Keratinocyte (primary cell): Measurements from ENCODE around the gene BATF3. TPM values are rescaled to one million over a fixed set of nuclear protein-coding genes. Genes with fewer than 3 reads are reported as not detected.

Experiments
- DNase-seq: peaks from one replicate; pipeline ENCODE4 v3.0.0-alpha.2; 2011; ENCODE audit warnings: low read depth, missing footprints, low spot score
- FAIRE-seq: peaks from 2 replicates; lab custom pipeline; 2011; peaks lifted over from hg19 to GRCh38; lab: Jason Lieb, UNC
- H2AFZ ChIP-seq: 2 replicates; pipeline ENCODE4 v1.6.0; 2012; ENCODE audit warnings: low read length, control low read depth, inconsistent platforms; ENCODE audit not compliant: control insufficient read depth
- H3K27ac ChIP-seq: 2 replicates; pipeline ENCODE4 v1.5.1; 2011; ENCODE audit warnings: low read length; ENCODE audit not compliant: control insufficient read depth, insufficient read depth
- H3K27me3 ChIP-seq: 3 replicates; pipeline ENCODE4 v1.6.0; 2011; ENCODE audit warnings: low read length; ENCODE audit not compliant: control insufficient read depth, insufficient read depth; ENCODE audit errors: extremely low read depth
- H3K36me3 ChIP-seq, 2 experiments: 2 replicates in 1 of 2; 3 replicates in 1 of 2; pipeline ENCODE4 v1.5.1; 2011; ENCODE audit warnings: low read length in 2 of 2, mild to moderate bottlenecking in 1 of 2; ENCODE audit not compliant: control insufficient read depth in 2 of 2, insufficient read depth in 2 of 2; ENCODE audit errors: extremely low read depth in 1 of 2
- H3K4me1 ChIP-seq: 3 replicates; pipeline ENCODE4 v1.5.1; 2011; ENCODE audit warnings: low read length; ENCODE audit not compliant: control insufficient read depth, insufficient read depth; ENCODE audit errors: extremely low read depth
- H3K4me2 ChIP-seq: 3 replicates; pipeline ENCODE4 v1.6.0; 2011; ENCODE audit warnings: low read depth, low read length; ENCODE audit not compliant: control insufficient read depth, insufficient read depth; ENCODE audit errors: extremely low read depth
- H3K4me3 ChIP-seq, 3 experiments: fragments of 200-600 bp in 1 of 3; sonication (generic) in 1 of 3; 2 replicates in 2 of 3; 3 replicates in 1 of 3; pipeline ENCODE4 v1.5.1; 2011 to 2016; ENCODE audit warnings: low read length in 3 of 3, mild to moderate bottlenecking in 3 of 3, control low read depth in 2 of 3, inconsistent platforms in 1 of 3, low read depth in 1 of 3, mixed read lengths in 1 of 3, mixed run types in 1 of 3, moderate library complexity in 1 of 3; ENCODE audit not compliant: control insufficient read depth in 2 of 3, insufficient read depth in 2 of 3; ENCODE audit errors: extremely low read depth in 1 of 3
- H3K79me2 ChIP-seq: 2 replicates; pipeline ENCODE4 v1.6.0; 2012; ENCODE audit warnings: low read length; ENCODE audit not compliant: control insufficient read depth, insufficient read depth
- H3K9ac ChIP-seq: 3 replicates; pipeline ENCODE4 v1.6.0; 2011; ENCODE audit warnings: low read length; ENCODE audit not compliant: control insufficient read depth, insufficient read depth; ENCODE audit errors: extremely low read depth
- H3K9me1 ChIP-seq: 3 replicates; pipeline ENCODE4 v1.6.0; 2011; ENCODE audit warnings: low read length; ENCODE audit not compliant: control insufficient read depth, insufficient read depth; ENCODE audit errors: extremely low read depth
- H3K9me3 ChIP-seq: 2 replicates; pipeline ENCODE4 v1.5.1; 2012; ENCODE audit warnings: low read depth, low read length; ENCODE audit not compliant: control insufficient read depth
- H4K20me1 ChIP-seq: 3 replicates; pipeline ENCODE4 v1.6.0; 2011; ENCODE audit warnings: low read length; ENCODE audit not compliant: control insufficient read depth, insufficient read depth; ENCODE audit errors: extremely low read depth
- CTCF ChIP-seq, 3 experiments: IDR thresholded peaks in 1 of 3; conservative IDR thresholded peaks in 1 of 3; optimal IDR thresholded peaks in 1 of 3; 2 replicates in 2 of 3; 3 replicates in 1 of 3; pipeline versions ENCODE3 to v1.5.1; 2011; ENCODE audit warnings: low read length in 3 of 3, mild to moderate bottlenecking in 3 of 3, moderate library complexity in 2 of 3, control low read depth in 1 of 3, inconsistent platforms in 1 of 3; ENCODE audit not compliant: insufficient read depth in 2 of 3; ENCODE audit errors: extremely low read depth in 1 of 3
- EZH2 ChIP-seq: IDR thresholded peaks from one replicate; pipeline ENCODE4 v1.6.1; 2012; ENCODE audit warnings: inconsistent platforms, mild to moderate bottlenecking, low read length, moderate library complexity
- dilution Hi-C: fragments of 300-500 bp; cut with MboI; formaldehyde crosslinking; loops from one replicate; pipeline ENCODE4 v1.7.0; 2020; ENCODE audit warnings: low sequenced_read_pairs; ENCODE audit not compliant: extremely low pct_ligation_motif_present
- polyA minus RNA-seq, 3 experiments: library from RNA; depleted of rRNA, polyadenylated mRNA; stranded (reverse); fragments of >200 nt; gene quantifications; 1 replicate in 1 of 3; 2 replicates in 1 of 3; 3 replicates in 1 of 3; pipeline ENCODE4 v1.2.3, GENCODE V29; 2011
- polyA plus RNA-seq, 5 experiments: library from polyadenylated mRNA; depleted of rRNA in 3 of 5; stranded (reverse) in 3 of 5; stranded (forward) in 1 of 5; unstranded in 1 of 5; fragments of >200 nt; gene quantifications; 1 replicate in 1 of 5; 2 replicates in 3 of 5; 3 replicates in 1 of 5; pipeline versions ENCODE4 v1.2.1 to v1.2.3, GENCODE V29; 2011 to 2012; ENCODE audit warnings: missing spikeins in 2 of 5, low read depth in 1 of 5, low replicate concordance in 1 of 5

The BATF3 gene
- not detected in 3 replicates for polyA plus RNA-seq
- polyA plus RNA-seq (2011; ENCODE audit: low read depth), result not detected
- 0.10 TPM in 1 of 2 replicates, not detected in the other for polyA plus RNA-seq (2011; cell fraction: cytosol; rRNA removed)
- polyA plus RNA-seq (2011; cell fraction: nucleus; rRNA removed), result not detected in 2 replicates
- 0.23 TPM in 1 of 2 replicates, not detected in the other for polyA plus RNA-seq (2012; ENCODE audit: low replicate concordance)
- 0.73 TPM in 1 of 3 replicates, not detected in the others for polyA minus RNA-seq
- polyA minus RNA-seq (2011; cell fraction: cytosol; rRNA and poly(A)+ RNA removed), result not detected
- not detected in 2 replicates for polyA minus RNA-seq (2011; cell fraction: nucleus; rRNA and poly(A)+ RNA removed)

- dilution Hi-C loops, result no loop called here
- DNase-seq, result no peak
- Histone ChIP-seq H4K20me1 (no peaks in the 10 kb centered on the region), H3K79me2 (no peaks in the 10 kb centered on the region), H3K27me3 (peaks cover 80% of the 10 kb centered on the region), H3K4me2 (peak within 1 kb of the TSS; percentile 74), H3K9ac (no peak within 1 kb of the TSS), H3K36me3 (no peaks in the 10 kb centered on the region), H3K4me1 (peaks cover 7% of the 10 kb centered on the region), H3K9me1 (no peaks in the 10 kb centered on the region), H3K27ac (no peak within 1 kb of the TSS), H2AFZ (peak within 1 kb of the TSS; percentile 65), H3K4me3 (peak within 1 kb of the TSS; percentile 41 to 55 (median 50)), H3K9me3 (no peaks in the 10 kb centered on the region)
- no peak for FAIRE-seq
- TF ChIP-seq CTCF (optimal IDR thresholded peaks at IDR 0.05 in 1 of 3, IDR thresholded peaks at IDR 0.05 in 1 of 3, conservative IDR thresholded peaks at IDR 0.05 in 1 of 3; ENCODE audit: extremely low read depth in 1 of 3, insufficient read depth in 2 of 3, low read length in 3 of 3) (no peak), EZH2 (no peak)
Measured at GRCh38 chr1:212699625-212700222, at the start of gene BATF3. BATF3 (minus strand) TSS chr1:212699840; CDS start chr1:212699762, 78 bp downstream.

- H4K20me1 ChIP-seq, result no peaks in the 10 kb centered on the region
- H3K9ac ChIP-seq, result no peak overlapping the region
- H3K27ac ChIP-seq, result no peak overlapping the region
- TF ChIP-seq EZH2, result no peak
- TF ChIP-seq CTCF (optimal IDR thresholded peaks at IDR 0.05 in 1 of 3, IDR thresholded peaks at IDR 0.05 in 1 of 3, conservative IDR thresholded peaks at IDR 0.05 in 1 of 3; ENCODE audit: extremely low read depth in 1 of 3, insufficient read depth in 2 of 3, low read length in 3 of 3), result no peak
- H3K4me1 ChIP-seq, result peaks cover 5% of the 10 kb centered on the region
- H3K27me3 ChIP-seq, result no peaks in the 10 kb centered on the region
- H3K79me2 ChIP-seq, result no peaks in the 10 kb centered on the region
- H2AFZ ChIP-seq, result no peak overlapping the region
- no peak overlapping the region for H3K4me3 ChIP-seq
- FAIRE-seq (no peak), DNase-seq (no peak)
- H3K9me3 ChIP-seq, result no peaks in the 10 kb centered on the region
- no peak overlapping the region for H3K4me2 ChIP-seq
- H3K9me1 ChIP-seq, result no peaks in the 10 kb centered on the region
- H3K36me3 ChIP-seq, result no peaks in the 10 kb centered on the region
- dilution Hi-C loops, result no loop called here
Measured at GRCh38 chr1:212746546-212746945, 46.9 kb upstream of the BATF3 start.
